Measurements from ENCODE around the gene CUEDC2.

DNA sequence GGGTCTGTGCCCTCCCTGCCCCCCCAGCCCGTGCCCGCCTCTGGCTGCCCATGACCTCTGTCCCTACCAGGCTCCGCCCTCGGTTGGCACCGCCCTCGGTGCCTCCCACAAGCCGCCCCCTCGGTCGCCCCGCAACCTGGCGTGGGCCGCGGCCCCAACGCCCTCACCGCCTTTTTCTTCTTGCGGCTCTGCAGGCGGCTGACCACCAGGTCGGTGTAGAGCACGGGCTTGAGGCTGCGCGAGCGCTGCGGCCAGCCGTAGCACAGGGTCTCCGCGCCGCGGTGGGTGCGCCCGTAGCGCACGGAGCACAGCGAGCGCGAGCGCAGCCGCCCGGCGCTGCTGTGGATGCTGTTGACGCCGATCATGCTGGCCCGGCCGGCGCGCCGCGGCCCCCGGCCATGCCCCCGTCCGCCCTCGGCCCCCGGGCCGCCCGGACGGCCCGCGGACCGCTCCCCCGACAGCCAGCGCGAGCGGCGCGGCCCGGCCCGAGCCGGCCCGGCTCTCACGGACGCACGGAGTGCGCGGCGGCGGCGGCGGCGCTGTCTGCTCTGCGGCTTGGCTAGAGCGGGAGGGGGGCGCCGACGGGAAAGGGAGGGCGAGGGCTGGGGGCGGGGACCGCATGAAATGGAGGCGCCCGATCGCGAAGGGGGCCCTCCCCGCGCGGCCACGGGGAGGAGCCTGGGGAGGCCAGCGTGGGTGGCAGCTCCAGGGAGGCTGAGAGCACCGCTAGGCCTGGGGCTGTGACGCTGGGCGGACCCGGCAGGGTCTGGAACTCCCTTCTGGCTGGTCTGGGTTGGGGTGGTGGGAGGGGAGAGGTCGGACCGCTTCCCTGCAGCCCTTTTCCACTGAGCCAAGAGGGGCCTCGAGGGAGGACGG is 23.4 kb downstream of the CUEDC2 start:
- TF ChIP-seq, protein P1, sequence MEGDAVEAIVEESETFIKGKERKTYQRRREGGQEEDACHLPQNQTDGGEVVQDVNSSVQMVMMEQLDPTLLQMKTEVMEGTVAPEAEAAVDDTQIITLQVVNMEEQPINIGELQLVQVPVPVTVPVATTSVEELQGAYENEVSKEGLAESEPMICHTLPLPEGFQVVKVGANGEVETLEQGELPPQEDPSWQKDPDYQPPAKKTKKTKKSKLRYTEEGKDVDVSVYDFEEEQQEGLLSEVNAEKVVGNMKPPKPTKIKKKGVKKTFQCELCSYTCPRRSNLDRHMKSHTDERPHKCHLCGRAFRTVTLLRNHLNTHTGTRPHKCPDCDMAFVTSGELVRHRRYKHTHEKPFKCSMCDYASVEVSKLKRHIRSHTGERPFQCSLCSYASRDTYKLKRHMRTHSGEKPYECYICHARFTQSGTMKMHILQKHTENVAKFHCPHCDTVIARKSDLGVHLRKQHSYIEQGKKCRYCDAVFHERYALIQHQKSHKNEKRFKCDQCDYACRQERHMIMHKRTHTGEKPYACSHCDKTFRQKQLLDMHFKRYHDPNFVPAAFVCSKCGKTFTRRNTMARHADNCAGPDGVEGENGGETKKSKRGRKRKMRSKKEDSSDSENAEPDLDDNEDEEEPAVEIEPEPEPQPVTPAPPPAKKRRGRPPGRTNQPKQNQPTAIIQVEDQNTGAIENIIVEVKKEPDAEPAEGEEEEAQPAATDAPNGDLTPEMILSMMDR (IDR thresholded peaks at IDR 0.05; ENCODE audit: low read length): no peak
- no peak for TF ChIP-seq EZH2 (IDR thresholded peaks at IDR 0.05; ENCODE audit: borderline replicate concordance, low read length)
